OCI-LY1 (cell line): ENCODE data around the gene GSTM2.

Experiments
- CTCF ChIP-seq: fragments of 200-600 bp; sonication (generic), shearing (Covaris generic); IDR thresholded peaks from 2 replicates; pipeline ENCODE4 v1.5.1; 2017; ENCODE audit warnings: mild to moderate bottlenecking, antibody characterized with exemption, low read length, moderate library complexity, mixed read lengths
- EZH2 ChIP-seq: fragments of 200-600 bp; sonication (generic), shearing (Covaris generic); IDR thresholded peaks from 2 replicates; pipeline ENCODE4 v1.8.0; 2017; ENCODE audit warnings: borderline replicate concordance, mixed run types, mild to moderate bottlenecking, antibody characterized with exemption, low read length, moderate library complexity, mixed read lengths

GRCh38 chr1:109629372-109630030, 38.4 kb upstream of the GSTM2 start:
- TF ChIP-seq CTCF, result no peak
- no peak for TF ChIP-seq EZH2
